Ovary (tissue), 3 donors: ENCODE data around the gene MYO1H.

ENCODE experiments used
- CTCF ChIP-seq, 3 donors: fragments of 450-650 bp in 2 of 3; fragments of 200-600 bp in 1 of 3; IDR thresholded peaks; one replicate each; pipeline versions ENCODE4 v1.5.1 to v1.8.0; 2016 to 2022; ENCODE audit warnings: antibody characterized with exemption in 3 of 3, mild to moderate bottlenecking in 1 of 3
- EP300 ChIP-seq: sonication (generic); formaldehyde crosslinking; IDR thresholded peaks from one replicate; pipeline ENCODE4 v1.6.1; 2017; ENCODE audit warnings: antibody characterized with exemption
- POLR2A ChIP-seq: fragments of 450-650 bp; IDR thresholded peaks from one replicate; pipeline ENCODE4 v1.6.1; 2017; ENCODE audit warnings: antibody characterized with exemption, mild to moderate bottlenecking, moderate library complexity
- donor health status: DM: no; HTN: no; CAD: no.

- TF ChIP-seq CTCF (IDR thresholded peaks at IDR 0.05) (no peak), EP300 (no peak), POLR2A (no peak)
These were observed 101.1 kb downstream of the MYO1H start for GRCh38 chr12:109448707-109449390.
